HG03025 (cell line): ENCODE measurements around the gene RIMKLA.

ENCODE experiments used
- ATAC-seq: cut with Tn5 transposase; IDR thresholded peaks from one replicate; pipeline ENCODE4 v1.9.1; 2021; ENCODE audit warnings: mild to moderate bottlenecking, moderate library complexity; ENCODE audit not compliant: unreplicated experiment, low FRiP score

Gene RIMKLA

DNA sequence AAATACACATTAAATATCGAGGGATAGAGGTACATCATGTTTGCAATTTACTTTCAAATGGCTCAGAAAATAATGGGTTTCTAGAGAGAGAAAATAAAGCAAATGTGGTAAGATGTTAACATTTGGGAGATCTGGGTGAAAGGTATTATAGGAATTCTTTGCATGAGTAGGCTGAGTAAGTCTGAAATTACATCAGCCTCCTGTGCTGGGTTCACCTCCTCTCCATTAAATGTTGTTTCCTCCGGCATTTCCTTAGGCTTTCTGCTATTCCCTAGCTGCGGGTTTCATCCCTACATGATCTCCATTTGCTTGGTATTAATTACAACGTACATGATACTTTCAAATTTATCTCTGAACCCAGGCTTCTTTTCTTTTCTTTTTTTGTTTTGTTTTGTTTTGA, 43.6 kb downstream of the RIMKLA start:
- ATAC-seq, result no peak

DNA sequence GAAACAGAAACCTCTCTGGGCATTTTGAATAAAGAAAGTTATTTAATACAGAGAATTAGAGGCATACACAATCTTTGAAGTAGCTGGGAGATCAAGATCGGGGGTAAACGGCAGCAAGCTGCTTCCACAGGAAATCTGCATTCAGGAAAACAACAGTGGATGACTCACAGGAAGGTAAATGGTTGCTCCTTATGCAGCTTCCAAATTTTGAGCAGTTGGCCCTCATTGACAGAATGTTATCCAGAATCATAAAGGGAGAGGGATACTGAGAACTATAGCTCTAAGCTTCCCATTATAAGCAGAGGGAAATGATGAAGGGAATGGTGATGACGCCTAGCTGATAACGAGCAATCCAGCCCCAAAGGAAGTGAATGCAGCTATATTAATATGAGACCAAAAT, 46.6 kb downstream of the RIMKLA start:
- no peak for ATAC-seq

DNA sequence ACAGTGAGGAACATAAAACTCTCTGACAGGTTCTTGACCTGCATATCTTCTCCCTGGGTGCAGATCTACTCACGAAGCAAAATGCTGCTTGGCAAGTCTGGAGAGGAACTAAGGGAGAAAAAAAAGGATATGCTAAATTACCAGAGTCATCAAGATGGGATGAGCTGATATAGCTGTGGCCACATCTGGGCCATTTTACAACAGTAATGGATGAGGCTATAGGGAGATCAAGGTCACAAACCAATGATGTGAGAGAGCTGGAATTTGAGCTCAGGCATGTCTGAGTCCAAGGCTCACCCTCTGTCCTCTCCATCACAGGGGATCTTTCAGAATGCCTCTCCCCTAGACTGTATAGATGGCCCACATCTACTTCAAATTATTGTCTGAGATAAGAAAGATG, 49.0 kb downstream of the RIMKLA start:
- no peak for ATAC-seq

DNA sequence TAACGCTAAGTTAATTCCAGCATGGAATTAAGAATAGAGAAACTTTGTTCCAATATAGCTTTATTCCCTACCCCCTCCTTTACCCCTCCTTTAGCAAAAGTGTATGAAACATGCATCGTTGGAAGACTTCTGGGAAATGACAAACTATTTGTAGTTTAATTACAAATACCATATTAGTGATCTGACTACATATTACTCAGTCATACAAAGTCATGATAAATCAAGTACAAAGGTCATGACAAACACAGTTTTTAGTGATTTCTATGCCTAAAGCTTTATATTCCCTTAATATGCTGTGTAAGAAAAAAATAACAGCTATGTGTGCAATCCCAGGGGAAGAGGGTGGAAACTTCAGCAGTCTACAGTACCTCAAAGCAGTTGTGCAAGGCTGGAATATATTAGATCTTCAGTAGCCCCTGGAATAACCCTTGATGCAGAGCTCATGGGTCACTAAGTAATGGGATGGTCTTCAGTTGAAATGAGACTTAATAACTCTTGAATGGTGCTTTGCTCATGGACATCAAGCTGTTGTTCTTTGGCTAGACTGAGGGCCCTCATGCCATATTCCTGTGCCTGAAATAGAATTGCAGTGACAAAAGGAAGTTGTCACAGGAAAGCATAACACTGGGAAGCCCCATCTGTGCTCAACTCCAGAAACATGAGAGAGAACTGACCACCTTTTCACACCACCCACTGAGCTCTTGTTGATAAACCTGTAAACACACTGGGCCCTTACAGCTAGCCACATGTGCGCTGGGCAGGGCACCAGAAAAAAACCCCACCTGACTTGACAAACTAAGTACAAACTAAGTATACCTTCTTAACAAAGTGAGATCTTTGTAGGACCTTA, 49.9 kb downstream of the RIMKLA start:
- ATAC-seq, result no peak

DNA sequence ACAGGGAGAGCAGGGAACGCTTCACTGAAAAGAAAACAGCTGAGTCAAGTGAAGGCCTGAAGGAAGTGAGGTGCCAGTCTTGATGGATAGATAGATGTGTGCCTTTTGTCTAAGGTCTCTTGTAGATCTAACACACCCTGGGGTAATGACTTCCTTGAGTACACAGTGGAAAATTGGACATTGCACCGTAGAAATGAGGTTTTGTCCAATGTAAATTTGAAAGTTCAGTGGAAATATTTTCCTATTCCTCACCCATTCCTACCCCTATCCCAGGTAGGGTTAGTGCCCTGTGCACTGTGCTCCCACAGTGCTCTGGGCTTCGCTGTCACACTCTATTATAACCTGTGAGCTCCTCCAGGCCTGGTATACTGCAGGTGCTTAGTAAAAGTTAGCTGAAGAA, 50.9 kb downstream of the RIMKLA start:
- ATAC-seq, result no peak

DNA sequence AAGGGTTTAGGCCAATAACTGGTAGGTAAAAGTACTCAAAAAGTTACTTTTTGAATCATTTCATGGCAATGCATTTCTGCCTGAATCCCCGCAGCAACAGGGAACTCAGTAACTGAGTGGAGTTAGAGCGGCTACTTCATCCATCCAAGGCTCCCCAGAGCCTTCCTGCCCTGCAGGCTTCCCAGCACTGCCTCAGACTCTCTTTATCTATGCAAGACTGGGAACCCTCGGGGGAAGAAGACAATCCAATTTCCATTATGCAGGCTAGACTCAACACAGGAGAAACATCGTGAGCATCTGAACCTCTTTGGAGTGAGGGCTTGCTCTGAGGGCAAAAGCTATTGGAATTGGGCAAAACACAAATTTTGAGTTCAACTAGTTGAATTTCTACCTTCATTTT, 52.1 kb downstream of the RIMKLA start:
- ATAC-seq, result no peak

DNA sequence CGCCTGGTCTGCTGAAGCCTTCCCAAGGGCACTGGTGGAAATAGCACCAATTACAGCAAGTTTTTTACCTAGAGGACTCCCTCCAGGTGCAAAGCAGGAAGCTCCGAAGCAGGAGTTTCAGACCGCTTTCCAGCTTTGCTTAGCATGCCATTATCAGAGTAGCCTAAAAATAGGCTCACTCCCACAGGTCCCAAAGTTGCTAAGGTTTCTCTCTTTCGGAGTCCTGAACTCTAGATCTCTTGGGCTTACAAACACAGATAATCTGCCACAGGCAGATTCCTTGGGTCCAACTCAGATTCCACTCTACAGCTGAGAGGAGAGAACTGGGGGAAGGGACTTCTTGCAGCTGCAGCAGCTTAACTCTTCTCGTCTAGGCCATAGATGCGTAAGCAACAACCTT, 52.8 kb downstream of the RIMKLA start:
- ATAC-seq, result no peak

DNA sequence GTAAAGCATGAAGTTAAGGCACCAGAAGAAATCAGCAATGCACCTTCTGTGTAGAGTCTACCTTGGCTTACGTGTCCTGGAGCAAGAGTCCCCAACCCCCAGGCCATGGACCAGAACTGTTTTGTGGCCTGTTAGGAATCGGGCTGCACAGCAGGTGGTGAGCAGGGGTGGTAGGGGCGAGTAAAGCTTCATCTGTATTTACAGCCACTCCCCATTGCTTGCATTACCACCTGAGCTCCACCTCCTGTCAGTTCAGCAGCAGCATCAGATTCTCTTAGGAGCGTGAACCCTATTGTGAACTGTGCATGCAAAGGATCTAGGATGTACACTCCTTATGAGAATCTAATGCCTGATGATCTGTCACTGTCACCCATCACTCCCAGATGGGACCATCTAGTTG, 53.7 kb downstream of the RIMKLA start:
- ATAC-seq, result no peak

DNA sequence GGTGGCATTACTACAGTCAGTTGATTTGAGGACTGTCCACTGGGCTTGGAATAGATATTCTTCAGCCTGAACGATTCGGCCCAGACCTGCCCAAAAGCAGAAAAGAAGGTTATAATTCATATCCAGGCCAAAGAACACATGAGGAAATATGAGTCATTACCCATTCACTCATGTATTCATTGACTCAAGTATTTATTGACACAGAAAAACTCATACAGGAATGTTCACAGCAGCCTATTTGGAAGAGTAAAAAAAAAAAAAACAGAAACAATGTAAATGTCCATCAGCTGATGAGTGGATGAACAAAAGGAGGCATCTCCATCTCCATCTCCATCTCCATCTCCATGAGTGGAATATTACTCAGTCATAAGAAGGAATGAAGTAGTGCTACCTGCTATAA, 59.3 kb downstream of the RIMKLA start:
- no peak for ATAC-seq

DNA sequence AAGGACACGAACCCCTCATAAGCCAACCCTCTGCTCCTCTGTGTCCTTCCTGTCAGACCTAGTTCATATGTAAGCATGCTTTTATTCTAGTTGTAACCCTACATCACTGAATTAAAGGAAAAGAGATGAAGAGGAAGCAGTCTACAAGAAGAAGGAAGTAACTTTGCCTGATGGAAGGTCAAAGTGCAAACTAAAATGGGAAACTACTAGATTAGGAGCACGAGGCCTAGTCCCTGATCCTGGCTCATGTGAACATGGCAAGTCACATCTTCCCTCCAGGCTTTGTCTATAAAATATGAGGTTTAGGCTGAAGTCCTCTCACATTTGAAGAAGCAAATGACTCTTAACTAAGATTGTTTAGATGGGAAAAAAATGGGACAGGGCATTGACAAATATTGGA, 62.1 kb downstream of the RIMKLA start:
- ATAC-seq, result no peak

DNA sequence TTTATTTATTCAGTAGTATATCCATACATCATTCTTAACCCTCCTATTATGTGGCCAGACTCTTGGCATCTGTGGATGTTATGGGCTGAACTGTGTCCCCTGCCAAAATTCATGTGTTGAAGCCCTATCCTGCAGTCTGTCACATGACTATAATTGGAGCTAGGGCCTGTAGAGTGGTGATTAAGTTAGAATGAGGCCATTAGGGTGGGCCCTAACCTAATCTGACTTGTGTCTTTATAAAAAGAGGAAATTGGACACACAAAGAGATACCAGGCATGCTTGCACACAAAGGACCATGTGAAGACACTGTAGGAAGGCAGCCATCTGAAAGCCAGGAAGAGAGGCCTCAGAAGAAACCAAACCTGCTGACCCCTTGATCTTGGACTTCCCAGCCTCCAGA, 68.7 kb downstream of the RIMKLA start:
- no peak for ATAC-seq

DNA sequence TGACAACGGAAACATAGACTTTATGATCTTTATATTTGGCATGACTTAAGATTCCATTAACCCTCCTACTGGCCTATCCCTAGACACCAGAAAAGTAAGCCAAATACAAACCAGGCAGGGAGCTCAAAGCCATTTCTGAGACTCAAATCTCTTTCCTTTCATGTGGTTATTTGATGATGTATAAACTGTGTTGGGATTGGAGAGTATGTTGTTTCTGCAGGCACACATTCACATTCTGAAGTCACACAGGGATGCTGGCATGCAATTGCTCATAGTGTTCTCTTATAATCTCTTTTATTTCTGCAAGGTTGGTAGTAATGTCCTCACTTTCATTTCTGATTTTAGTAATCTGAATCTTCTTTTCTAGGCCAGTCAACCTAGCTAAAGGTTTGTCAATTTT, 69.5 kb downstream of the RIMKLA start:
- ATAC-seq, result no peak

DNA sequence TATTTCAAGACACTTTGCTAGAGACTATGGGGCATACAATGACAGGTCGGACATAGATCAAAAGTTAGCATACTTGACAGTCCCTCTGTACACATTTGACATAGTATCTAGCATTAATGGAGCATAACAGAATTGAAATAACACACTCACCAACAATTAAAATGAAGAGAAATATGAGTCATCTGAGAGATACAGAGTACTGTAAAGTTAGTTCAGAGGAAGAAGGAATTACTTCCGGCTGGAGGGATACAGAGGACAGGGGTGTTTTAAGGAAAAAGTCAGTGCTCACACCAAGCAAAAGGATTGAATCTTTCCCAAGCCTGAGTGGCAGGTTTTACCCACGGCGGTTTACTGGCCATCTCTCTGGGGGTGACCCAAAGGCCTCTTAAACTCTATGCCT, 72.8 kb downstream of the RIMKLA start:
- ATAC-seq, result no peak

DNA sequence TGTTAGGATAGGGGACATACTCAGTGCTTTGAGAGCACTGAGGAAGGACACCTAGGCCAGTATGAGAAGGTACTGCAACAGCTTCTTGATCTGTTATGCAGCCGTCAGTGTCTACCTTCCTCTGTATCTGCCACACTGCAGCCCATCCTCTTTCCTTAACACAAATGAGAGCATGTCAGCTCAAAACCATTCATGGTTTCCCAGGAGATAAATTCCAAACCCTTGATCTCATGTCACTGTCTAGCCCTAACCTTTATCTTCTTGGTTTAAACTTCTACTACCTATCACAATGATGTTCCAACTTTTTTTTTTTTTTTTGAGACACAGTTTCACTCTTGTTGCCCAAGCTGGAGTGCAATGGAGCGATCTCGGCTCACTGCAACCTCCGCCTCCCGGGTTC, 73.8 kb downstream of the RIMKLA start:
- ATAC-seq, result no peak

DNA sequence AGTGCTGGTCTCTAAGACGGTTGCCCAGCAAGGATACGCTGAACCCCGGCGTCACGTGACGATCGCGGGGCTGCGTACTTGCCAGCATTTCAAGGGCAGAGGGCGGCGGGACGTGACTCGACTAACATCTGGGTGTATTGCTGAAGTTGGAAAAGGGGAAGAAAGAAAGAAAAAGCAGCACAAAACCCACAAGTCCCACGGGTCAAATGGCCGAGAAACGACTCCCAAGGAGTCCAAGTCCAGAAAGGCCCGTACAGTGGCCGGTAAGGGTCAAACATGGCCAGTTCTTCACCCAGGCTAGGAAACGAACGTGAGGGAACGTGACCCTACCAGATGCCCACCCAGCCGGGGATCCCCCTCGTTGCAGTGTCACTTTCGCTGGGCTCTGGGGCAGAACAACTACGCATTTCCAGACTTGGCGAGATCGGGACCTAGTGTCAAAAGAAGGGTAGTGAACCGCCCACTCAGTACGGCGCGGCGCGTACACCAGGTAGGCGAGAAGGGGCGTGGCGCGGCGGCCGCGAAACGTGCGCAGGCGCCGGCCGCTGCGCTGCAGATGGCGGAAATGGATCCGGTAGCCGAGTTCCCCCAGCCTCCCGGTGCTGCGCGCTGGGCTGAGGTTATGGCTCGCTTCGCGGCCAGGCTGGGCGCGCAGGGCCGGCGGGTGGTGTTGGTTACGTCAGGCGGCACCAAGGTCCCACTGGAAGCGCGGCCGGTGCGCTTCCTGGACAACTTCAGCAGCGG, 75.6 kb downstream of the RIMKLA start, which contains the start of the genes PPCS and ZMYND12:
TSS of gene PPCS (plus strand) at position 534 of the 744 bp plus-strand sequence. CDS start at position 557, 23 bp downstream.
TSS of gene ZMYND12 (minus strand) at position 13 of the 744 bp plus-strand sequence. CDS start 25 bp downstream, outside the sequence.
- ATAC-seq, result peak; percentile 82

DNA sequence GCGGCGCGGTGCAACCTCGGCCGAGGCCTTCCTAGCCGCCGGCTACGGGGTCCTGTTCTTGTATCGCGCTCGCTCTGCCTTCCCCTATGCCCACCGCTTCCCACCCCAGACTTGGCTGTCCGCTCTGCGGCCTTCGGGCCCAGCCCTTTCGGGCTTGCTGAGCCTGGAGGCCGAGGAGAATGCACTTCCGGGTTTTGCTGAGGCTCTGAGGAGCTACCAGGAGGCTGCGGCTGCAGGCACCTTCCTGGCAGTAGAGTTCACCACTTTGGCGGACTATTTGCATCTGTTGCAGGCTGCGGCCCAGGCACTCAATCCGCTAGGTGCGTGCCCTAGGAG, 76.1 kb downstream of the RIMKLA start:
- peak; percentile 51 for ATAC-seq

DNA sequence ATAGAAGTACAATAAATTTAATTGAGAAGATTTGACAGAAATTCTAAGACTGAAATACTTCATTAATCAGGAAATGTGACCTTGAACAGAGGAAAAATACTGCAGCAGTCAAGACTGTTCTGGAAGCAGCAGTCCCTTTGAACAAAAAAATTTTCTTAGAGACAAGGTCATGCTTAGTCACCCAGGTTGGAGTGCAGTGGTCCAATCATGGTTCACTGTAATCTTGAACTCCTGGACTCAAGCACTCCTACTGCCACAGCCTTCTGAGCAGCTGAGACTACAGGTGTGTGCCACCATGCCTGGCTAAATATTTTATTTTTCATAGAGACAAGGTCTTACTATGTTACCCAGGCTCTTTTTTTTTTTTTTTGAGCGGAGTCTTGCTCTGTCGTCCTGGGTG, 80.6 kb downstream of the RIMKLA start:
- ATAC-seq, result no peak

DNA sequence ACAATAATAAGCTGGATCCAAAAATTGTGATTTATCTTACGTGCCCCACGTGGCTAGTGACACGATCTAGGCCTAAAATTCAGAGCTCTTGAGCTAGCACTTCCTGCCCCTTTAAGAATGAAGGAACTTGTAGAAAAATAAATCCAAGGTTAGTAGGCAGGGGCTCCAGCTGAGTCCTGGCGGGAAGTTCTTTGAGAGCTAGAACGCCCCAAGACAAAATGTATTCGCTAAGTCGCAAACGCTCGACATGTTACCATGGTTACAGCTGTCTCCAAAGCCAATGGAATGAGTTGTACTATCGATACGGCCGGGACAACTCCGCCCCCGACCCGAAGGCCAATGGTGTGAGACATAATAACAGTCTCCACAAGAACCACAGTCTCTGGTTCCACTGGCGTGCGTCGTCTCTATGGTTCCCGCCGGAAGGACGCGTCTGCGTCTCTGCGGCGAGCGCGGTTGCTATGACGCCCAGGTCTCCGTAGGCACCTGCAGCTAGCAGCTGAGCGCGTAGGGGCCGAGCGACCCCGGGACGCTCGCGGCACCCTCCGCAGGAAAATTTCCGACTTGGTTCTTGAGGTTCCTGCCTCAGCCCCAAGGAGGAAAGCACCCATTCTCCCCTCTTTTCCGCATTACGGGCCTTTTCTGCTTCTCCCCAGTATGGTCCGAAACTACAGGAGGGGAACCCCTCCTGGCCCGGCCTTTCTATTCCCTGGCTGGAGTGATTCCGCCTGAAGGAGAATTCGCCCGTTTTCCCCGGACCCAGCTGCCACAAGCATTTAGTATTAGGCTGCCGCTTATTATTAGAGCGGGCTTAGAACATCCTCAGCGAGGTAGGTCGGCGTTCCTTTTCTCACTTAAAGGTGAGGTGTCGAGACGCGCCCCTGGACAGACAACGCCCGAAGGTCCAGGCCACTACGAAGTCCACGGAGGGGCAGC, 82.5 kb downstream of the RIMKLA start, which contains the start of gene CCDC30:
TSS of gene CCDC30 (plus strand) at position 459 of the 936 bp plus-strand sequence. CDS start 17,266 bp downstream, outside the sequence.
- ATAC-seq, result peak; percentile 98

DNA sequence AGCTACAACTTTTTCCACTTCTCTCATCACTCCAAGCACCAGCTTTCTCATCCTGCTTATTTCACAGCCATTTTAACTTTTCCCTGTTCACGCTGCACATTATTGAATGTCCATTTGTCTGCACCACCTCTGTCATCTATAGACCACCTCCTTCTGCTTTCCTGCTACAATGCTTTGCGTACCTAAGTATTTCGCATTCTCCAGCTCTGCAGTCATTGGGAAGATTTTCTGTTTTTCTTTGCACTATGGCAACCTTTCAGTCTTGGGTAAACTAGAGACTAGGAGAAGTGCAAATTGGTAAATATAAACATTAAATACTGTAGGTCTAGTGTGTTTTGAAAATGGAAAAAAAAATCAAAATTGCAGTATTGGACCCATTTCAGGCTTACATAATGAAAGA, 83.3 kb downstream of the RIMKLA start:
- ATAC-seq, result no peak

DNA sequence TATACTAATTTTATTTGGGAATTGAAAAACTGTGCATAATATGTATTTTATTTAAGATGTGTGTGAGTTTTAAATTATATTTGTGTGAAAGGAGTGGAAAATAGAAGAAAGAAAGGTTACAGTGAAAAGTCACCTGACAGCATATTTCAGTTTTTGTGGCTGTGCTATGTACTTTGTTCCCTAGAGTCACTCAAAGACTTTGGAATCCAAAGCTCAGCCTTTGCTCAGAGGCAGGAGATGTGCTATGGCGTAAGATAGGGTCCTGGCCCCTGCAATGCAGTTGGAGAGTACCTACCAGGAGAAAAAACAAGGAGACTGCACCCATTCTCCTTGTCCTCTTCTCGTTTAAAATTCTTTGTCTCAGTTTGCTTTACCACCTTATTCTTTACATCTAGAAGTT, 85.4 kb downstream of the RIMKLA start:
- no peak for ATAC-seq

DNA sequence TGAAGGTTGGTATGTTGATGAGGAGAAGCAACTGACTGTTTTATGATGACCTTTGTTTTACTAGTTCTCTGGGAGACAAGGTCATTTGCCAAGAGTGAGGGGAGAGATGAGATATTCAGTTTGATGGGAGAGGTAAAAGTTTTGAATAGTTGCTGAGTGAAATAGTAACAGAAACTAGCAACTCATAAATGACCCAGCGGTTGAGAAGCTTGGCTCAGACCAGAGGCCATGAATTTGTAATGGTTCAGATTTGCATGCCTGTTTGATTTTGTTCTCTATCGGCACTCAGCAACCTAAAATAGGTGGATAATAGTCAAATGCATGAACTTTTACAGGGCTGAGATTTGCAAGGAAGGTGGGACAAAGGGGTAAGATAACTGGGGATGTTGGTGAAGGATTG, 89.1 kb downstream of the RIMKLA start:
- no peak for ATAC-seq
